Fibroblast of lung (primary cell): Measurements from ENCODE around the gene LRRC8C. TPM values are rescaled to one million over a fixed set of nuclear protein-coding genes. Genes with fewer than 3 reads are reported as not detected.
A peak's percentile ranks its signal among the peaks of the same experiment; 100 is the strongest.

Experiments used
- DNase-seq, 2 donors: peaks; one replicate each; pipeline versions ENCODE4 v3.0.0 to v3.0.0-alpha.2; 2010; ENCODE audit warnings: low read depth in 2 of 2
- H2AFZ ChIP-seq: 2 replicates; pipeline ENCODE4 v1.5.1; 2012; ENCODE audit warnings: low read length, control low read depth, inconsistent platforms
- H3K27ac ChIP-seq: 2 replicates; pipeline ENCODE4 v1.5.1; 2011; ENCODE audit warnings: low read length, control low read depth; ENCODE audit not compliant: insufficient read depth
- H3K27me3 ChIP-seq: 2 replicates; pipeline ENCODE4 v1.5.1; 2011; ENCODE audit warnings: mild to moderate bottlenecking, low read length; ENCODE audit not compliant: control insufficient read depth, insufficient read depth
- H3K36me3 ChIP-seq: 2 replicates; pipeline ENCODE4 v1.5.1; 2011; ENCODE audit warnings: low read length; ENCODE audit not compliant: control insufficient read depth, insufficient read depth
- H3K4me1 ChIP-seq: 2 replicates; pipeline ENCODE4 v1.5.1; 2011; ENCODE audit warnings: low read length; ENCODE audit not compliant: control insufficient read depth, insufficient read depth; ENCODE audit errors: extremely low read depth
- H3K4me2 ChIP-seq: 2 replicates; pipeline ENCODE4 v1.5.1; 2011; ENCODE audit warnings: low read length, control low read depth; ENCODE audit not compliant: insufficient read depth; ENCODE audit errors: extremely low read depth
- H3K4me3 ChIP-seq, 4 experiments: fragments of 200-600 bp in 1 of 4; sonication (generic) in 1 of 4; replicated peaks in 1 of 4; 2 replicates each; pipeline ENCODE4 v1.5.1; 2011 to 2016; ENCODE audit warnings: low read length in 4 of 4, low read depth in 3 of 4, mild to moderate bottlenecking in 3 of 4, control low read depth in 2 of 4, inconsistent platforms in 1 of 4, mixed read lengths in 1 of 4; ENCODE audit not compliant: insufficient read depth in 1 of 4; ENCODE audit errors: control extremely low read depth in 1 of 4
- H3K79me2 ChIP-seq: 2 replicates; pipeline ENCODE4 v1.5.1; 2012; ENCODE audit warnings: mild to moderate bottlenecking, low read length, inconsistent platforms; ENCODE audit not compliant: control insufficient read depth, insufficient read depth
- H3K9ac ChIP-seq: 2 replicates; pipeline ENCODE4 v1.5.1; 2011; ENCODE audit warnings: mild to moderate bottlenecking, low read length, control low read depth; ENCODE audit not compliant: insufficient read depth
- H3K9me3 ChIP-seq: 2 replicates; pipeline ENCODE4 v1.5.1; 2012; ENCODE audit warnings: low read depth, low read length; ENCODE audit not compliant: control insufficient read depth, insufficient read depth
- H4K20me1 ChIP-seq: 2 replicates; pipeline ENCODE4 v1.5.1; 2011; ENCODE audit warnings: low read length; ENCODE audit not compliant: control insufficient read depth, insufficient read depth; ENCODE audit errors: extremely low read depth
- EZH2 ChIP-seq: IDR thresholded peaks from 2 replicates; pipeline ENCODE4 v1.5.1; 2012; ENCODE audit warnings: low read length, control low read depth, mild to moderate bottlenecking; ENCODE audit errors: missing control alignments
- polyA plus RNA-seq, 2 donors: library from polyadenylated mRNA; depleted of rRNA in 1 of 2; stranded (reverse) in 1 of 2; unstranded in 1 of 2; fragments of >200 nt; gene quantifications; 2 replicates each; pipeline ENCODE4 v1.2.1, GENCODE V29; 2011 to 2012; ENCODE audit warnings: missing spikeins in 1 of 2
- total RNA-seq: library from RNA; depleted of rRNA; stranded (reverse); fragments of >200 nt; gene quantifications from 2 replicates; pipeline ENCODE4 v1.2.1, GENCODE V29; 2014
- TF ChIP-seq, protein P1 (sequence below), 2 donors: IDR thresholded peaks in 1 of 2; conservative IDR thresholded peaks in 1 of 2; 1 replicate in 1 of 2; 2 replicates in 1 of 2; pipeline ENCODE4 v1.5.1; 2011 to 2012; ENCODE audit warnings: low read length in 2 of 2, control low read depth in 1 of 2, inconsistent platforms in 1 of 2, low read depth in 1 of 2, mild to moderate bottlenecking in 1 of 2

LRRC8C gene
- total and polyA plus RNA-seq, 2 donors (not counting 1 experiment from before 2014, with no cell fraction given), result 5.4 to 13.2 TPM

DNA sequence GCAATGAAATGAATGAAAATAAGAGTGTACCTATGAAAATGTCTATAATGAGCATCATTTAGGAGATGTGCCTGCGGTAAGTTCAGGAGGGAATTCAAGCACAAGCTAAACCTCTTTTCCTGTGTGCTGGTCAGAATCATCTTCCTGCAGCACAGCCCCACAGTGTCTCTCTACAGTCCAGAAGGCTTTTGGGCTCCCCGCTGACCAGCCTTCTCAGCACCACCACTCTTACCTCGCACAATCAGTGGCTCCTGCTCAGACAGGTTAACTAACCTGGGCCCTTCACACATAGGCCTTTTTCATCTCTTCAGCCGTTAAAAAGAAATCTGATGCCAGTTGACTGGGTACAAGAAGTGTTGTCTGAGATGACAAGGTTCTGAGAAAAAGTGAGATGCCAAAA is 57.7 kb downstream of the LRRC8C start:
- Histone ChIP-seq H4K20me1 (no peaks in the 10 kb centered on the region), H3K4me1 (no peaks in the 10 kb centered on the region), H3K4me3 (no peak overlapping the region), H3K27ac (no peak overlapping the region), H2AFZ (no peak overlapping the region), H3K9ac (no peak overlapping the region), H3K27me3 (no peaks in the 10 kb centered on the region), H3K9me3 (no peaks in the 10 kb centered on the region), H3K79me2 (no peaks in the 10 kb centered on the region), H3K36me3 (no peaks in the 10 kb centered on the region), H3K4me2 (no peak overlapping the region)
- no peak for TF ChIP-seq EZH2
- TF ChIP-seq, protein P1, sequence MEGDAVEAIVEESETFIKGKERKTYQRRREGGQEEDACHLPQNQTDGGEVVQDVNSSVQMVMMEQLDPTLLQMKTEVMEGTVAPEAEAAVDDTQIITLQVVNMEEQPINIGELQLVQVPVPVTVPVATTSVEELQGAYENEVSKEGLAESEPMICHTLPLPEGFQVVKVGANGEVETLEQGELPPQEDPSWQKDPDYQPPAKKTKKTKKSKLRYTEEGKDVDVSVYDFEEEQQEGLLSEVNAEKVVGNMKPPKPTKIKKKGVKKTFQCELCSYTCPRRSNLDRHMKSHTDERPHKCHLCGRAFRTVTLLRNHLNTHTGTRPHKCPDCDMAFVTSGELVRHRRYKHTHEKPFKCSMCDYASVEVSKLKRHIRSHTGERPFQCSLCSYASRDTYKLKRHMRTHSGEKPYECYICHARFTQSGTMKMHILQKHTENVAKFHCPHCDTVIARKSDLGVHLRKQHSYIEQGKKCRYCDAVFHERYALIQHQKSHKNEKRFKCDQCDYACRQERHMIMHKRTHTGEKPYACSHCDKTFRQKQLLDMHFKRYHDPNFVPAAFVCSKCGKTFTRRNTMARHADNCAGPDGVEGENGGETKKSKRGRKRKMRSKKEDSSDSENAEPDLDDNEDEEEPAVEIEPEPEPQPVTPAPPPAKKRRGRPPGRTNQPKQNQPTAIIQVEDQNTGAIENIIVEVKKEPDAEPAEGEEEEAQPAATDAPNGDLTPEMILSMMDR (conservative IDR thresholded peaks at IDR 0.05 in 1 of 2, IDR thresholded peaks at IDR 0.05 in 1 of 2; ENCODE audit: low read depth in 1 of 2, low read length in 2 of 2), result no peak
- no peak for DNase-seq

DNA sequence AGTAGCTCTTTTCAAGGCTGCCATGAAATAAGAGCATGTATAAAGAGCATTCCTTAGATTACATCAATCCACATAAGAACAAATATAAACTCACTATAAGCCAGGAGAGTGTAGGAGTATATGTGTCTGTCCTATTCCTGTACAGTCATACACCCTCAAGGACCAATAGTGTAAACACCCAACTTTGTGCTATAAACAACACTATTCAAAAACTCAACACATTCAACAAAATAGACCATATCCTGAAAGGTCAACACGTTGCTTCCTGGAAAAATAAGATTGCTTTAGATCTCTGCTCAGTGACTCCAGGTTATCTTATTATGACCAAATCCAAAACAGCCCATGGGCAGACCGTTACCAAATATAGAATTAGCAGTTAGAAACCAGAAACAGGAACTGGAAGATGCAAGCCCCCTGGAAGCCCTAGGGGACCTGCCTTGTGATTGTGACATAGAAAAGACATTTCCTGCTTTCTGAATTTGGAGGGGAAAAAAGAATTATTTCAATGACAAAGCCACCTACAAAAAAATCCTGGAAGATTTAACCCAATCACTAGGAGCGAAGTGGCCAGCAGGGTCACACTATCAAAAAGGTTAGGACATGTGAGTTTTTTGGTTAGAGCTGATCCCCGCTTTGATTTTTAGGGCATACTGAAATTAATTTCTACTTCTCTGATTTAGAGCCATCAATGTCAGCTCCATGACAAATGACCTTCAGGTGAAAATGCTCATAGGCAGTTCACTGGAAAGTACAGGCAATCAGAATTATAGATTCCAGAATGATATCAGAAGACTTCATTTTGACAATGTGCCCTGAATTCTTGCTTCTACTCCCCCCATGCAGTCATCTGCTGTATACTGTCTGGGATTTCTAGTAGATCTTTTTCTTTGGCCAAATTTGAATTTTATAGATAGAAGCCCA is 59.9 kb downstream of the LRRC8C start:
- H3K4me1 ChIP-seq, result no peaks in the 10 kb centered on the region
- no peak overlapping the region for H3K9ac ChIP-seq
- DNase-seq, result peak in 1 of 2 donors; percentile 20
- no peaks in the 10 kb centered on the region for H3K36me3 ChIP-seq
- no peak overlapping the region for H3K4me3 ChIP-seq
- H3K27me3 ChIP-seq, result no peaks in the 10 kb centered on the region
- H2AFZ ChIP-seq, result no peak overlapping the region
- no peaks in the 10 kb centered on the region for H3K79me2 ChIP-seq
- H3K27ac ChIP-seq, result no peak overlapping the region
- H3K9me3 ChIP-seq, result no peaks in the 10 kb centered on the region
- H4K20me1 ChIP-seq, result no peaks in the 10 kb centered on the region
- TF ChIP-seq, protein P1 (conservative IDR thresholded peaks at IDR 0.05 in 1 of 2, IDR thresholded peaks at IDR 0.05 in 1 of 2; ENCODE audit: low read depth in 1 of 2, low read length in 2 of 2), result no peak
- no peak for TF ChIP-seq EZH2
- H3K4me2 ChIP-seq, result no peak overlapping the region

DNA sequence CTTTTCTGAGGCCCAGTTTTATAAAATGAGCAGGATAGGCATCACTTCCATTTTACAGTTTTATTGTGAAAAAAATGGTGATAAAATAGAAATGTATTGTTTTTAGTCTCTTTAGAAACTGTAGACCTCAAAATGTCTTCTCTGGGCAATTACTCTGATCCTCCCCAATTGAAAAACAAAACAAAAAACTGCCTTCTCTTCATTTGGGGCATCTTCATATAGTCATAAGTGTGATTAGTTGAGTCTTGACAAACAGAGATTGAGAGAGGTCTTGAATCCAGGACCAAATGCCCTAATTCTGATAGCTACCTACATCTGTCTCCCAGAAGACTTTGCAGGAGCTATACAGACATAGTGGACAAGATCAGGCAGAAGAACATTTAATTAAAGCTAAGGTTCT is 62.9 kb downstream of the LRRC8C start:
- Histone ChIP-seq H3K4me1 (no peaks in the 10 kb centered on the region), H3K36me3 (no peaks in the 10 kb centered on the region), H3K9me3 (no peaks in the 10 kb centered on the region), H3K27ac (no peak overlapping the region), H3K27me3 (no peaks in the 10 kb centered on the region), H2AFZ (no peak overlapping the region), H3K4me2 (no peak overlapping the region), H3K79me2 (no peaks in the 10 kb centered on the region), H3K9ac (no peak overlapping the region), H4K20me1 (no peaks in the 10 kb centered on the region), H3K4me3 (no peak overlapping the region)
- TF ChIP-seq EZH2, result no peak
- TF ChIP-seq, protein P1 (conservative IDR thresholded peaks at IDR 0.05 in 1 of 2, IDR thresholded peaks at IDR 0.05 in 1 of 2; ENCODE audit: low read depth in 1 of 2, low read length in 2 of 2), result no peak
- no peak for DNase-seq
